T-helper 17 cell (primary cell): ENCODE measurements around the gene ECM2. TPM values are rescaled to one million over a fixed set of nuclear protein-coding genes. Genes with fewer than 3 reads are reported as not detected.

Experiments used
- ATAC-seq: fragments of 150-1000 bp; cut with Tn5 transposase; 2 replicates; pipeline ENCODE4 v1.10.0; 2021; ENCODE audit warnings: mild to moderate bottlenecking, moderate library complexity
- DNase-seq, 3 donors: peaks; one replicate each; pipeline versions ENCODE4 v3.0.0 to v3.0.0-alpha.2; 2020 to 2021
- H3K9me3 ChIP-seq: one replicate; pipeline ENCODE4 v1.7.0; 2013; ENCODE audit warnings: low read length, mild to moderate bottlenecking; ENCODE audit not compliant: control insufficient read depth, poor library complexity, severe bottlenecking
- H3K27ac Mint-ChIP-seq: one replicate; pipeline ENCODE4 v1.8.0; 2022; ENCODE audit warnings: mild to moderate bottlenecking, moderate library complexity, mixed read lengths
- H3K27me3 Mint-ChIP-seq: one replicate; pipeline ENCODE4 v1.8.0; 2022; ENCODE audit warnings: mixed read lengths
- H3K36me3 Mint-ChIP-seq: one replicate; pipeline ENCODE4 v1.8.0; 2022; ENCODE audit warnings: low read depth, mixed read lengths
- H3K4me1 Mint-ChIP-seq: one replicate; pipeline ENCODE4 v1.8.0; 2022; ENCODE audit warnings: mild to moderate bottlenecking, mixed read lengths
- H3K4me3 Mint-ChIP-seq: one replicate; pipeline ENCODE4 v1.8.0; 2022; ENCODE audit warnings: mild to moderate bottlenecking, moderate library complexity, mixed read lengths
- total RNA-seq, 4 donors: library from RNA in 2 of 4; stranded (reverse) in 2 of 4; gene quantifications; one replicate each; pipeline ENCODE4 v1.2.3 and lab custom pipeline; 2022 to 2026

Gene ECM2
- total RNA-seq, 2 donors from 2014 or later = not detected

- no peaks in the 10 kb centered on the region for H3K4me1 Mint-ChIP-seq
- no peaks in the 10 kb centered on the region for H3K9me3 ChIP-seq
- DNase-seq (no peak), ATAC-seq (no peak)
- H3K4me3 Mint-ChIP-seq = no peak overlapping the region
- no peaks in the 10 kb centered on the region for H3K36me3 Mint-ChIP-seq
- H3K27ac Mint-ChIP-seq = no peak overlapping the region
- no peaks in the 10 kb centered on the region for H3K27me3 Mint-ChIP-seq
Measured at GRCh38 chr9:92520837-92521236, 15.0 kb downstream of the ECM2 start.

DNA sequence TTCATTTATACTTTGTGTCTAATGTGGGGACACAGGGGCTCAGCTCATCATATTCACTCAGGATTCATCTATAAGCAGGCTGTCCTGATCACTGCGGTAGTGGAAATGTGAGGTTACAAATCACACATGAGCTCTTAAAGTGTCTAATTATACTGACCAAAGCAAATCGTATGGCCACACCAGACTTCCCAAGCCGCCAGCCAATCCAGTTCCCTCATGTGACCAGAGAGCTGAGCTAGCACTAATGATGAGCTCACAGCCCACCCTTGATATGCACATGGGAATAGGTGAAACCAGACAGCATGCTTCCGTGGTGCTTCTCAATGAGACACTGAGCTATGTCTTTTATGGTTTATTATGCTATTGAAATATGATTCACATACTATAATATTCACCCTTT is 17.6 kb downstream of the ECM2 start:
- no peak for ATAC-seq
- no peak for DNase-seq
- H3K4me1 Mint-ChIP-seq = peaks cover 4% of the 10 kb centered on the region
- H3K27ac Mint-ChIP-seq = no peak overlapping the region
- peaks cover 2% of the 10 kb centered on the region for H3K36me3 Mint-ChIP-seq
- H3K9me3 ChIP-seq = no peaks in the 10 kb centered on the region
- no peak overlapping the region for H3K4me3 Mint-ChIP-seq
- no peaks in the 10 kb centered on the region for H3K27me3 Mint-ChIP-seq

- DNase-seq (no peak), ATAC-seq (no peak)
- no peaks in the 10 kb centered on the region for H3K9me3 ChIP-seq
- Mint-ChIP-seq H3K36me3 (peaks cover 2% of the 10 kb centered on the region), H3K27me3 (no peaks in the 10 kb centered on the region), H3K4me3 (no peak overlapping the region), H3K4me1 (peaks cover 4% of the 10 kb centered on the region), H3K27ac (no peak overlapping the region)
Measured at GRCh38 chr9:92517046-92517445, 18.7 kb downstream of the ECM2 start.

DNA sequence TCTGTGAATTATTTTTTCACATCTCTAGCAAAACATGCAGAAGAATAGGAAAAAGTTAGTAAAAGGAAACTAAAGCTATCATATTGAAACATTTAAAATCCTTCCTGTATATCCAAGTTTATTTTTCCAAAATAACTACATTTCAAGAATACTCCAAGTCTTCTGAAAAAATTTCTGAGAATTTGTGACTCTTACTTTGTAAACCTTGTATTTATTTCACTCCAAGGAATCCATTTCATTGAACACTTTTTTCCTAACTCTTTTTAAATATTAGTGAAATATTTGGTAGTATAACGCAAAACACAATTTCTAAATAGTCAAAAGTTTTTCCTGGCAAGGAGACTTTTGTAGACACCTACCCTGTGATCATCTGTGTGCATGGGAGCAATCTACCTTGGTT is 19.3 kb downstream of the ECM2 start:
- H3K4me1 Mint-ChIP-seq = peaks cover 4% of the 10 kb centered on the region
- no peak for ATAC-seq
- H3K4me3 Mint-ChIP-seq = no peak overlapping the region
- H3K27ac Mint-ChIP-seq = no peak overlapping the region
- no peaks in the 10 kb centered on the region for H3K27me3 Mint-ChIP-seq
- no peak for DNase-seq
- no peaks in the 10 kb centered on the region for H3K9me3 ChIP-seq
- H3K36me3 Mint-ChIP-seq = peaks cover 2% of the 10 kb centered on the region

GRCh38 chr9:92514635-92515034 is 21.2 kb downstream of the ECM2 start:
- no peaks in the 10 kb centered on the region for H3K9me3 ChIP-seq
- H3K27ac Mint-ChIP-seq = no peak overlapping the region
- H3K4me1 Mint-ChIP-seq = peaks cover 4% of the 10 kb centered on the region
- no peak for DNase-seq
- peaks cover 4% of the 10 kb centered on the region for H3K36me3 Mint-ChIP-seq
- no peak overlapping the region for H3K4me3 Mint-ChIP-seq
- ATAC-seq = no peak
- no peaks in the 10 kb centered on the region for H3K27me3 Mint-ChIP-seq

GRCh38 chr9:92513349-92513748 is 22.4 kb downstream of the ECM2 start:
- no peaks in the 10 kb centered on the region for H3K9me3 ChIP-seq
- ATAC-seq = no peak
- H3K27ac Mint-ChIP-seq = no peak overlapping the region
- H3K4me3 Mint-ChIP-seq = no peak overlapping the region
- DNase-seq = no peak
- peaks cover 4% of the 10 kb centered on the region for H3K4me1 Mint-ChIP-seq
- peaks cover 4% of the 10 kb centered on the region for H3K36me3 Mint-ChIP-seq
- no peaks in the 10 kb centered on the region for H3K27me3 Mint-ChIP-seq

GRCh38 chr9:92512622-92513021 is 23.2 kb downstream of the ECM2 start:
- no peaks in the 10 kb centered on the region for H3K27me3 Mint-ChIP-seq
- ATAC-seq = no peak
- H3K4me3 Mint-ChIP-seq = no peak overlapping the region
- peaks cover 7% of the 10 kb centered on the region for H3K4me1 Mint-ChIP-seq
- H3K27ac Mint-ChIP-seq = no peak overlapping the region
- peaks cover 4% of the 10 kb centered on the region for H3K36me3 Mint-ChIP-seq
- DNase-seq = no peak
- no peaks in the 10 kb centered on the region for H3K9me3 ChIP-seq

GRCh38 chr9:92510747-92511146 is 25.0 kb downstream of the ECM2 start:
- H3K4me3 Mint-ChIP-seq = no peak overlapping the region
- ATAC-seq = no peak
- no peak for DNase-seq
- H3K27me3 Mint-ChIP-seq = no peaks in the 10 kb centered on the region
- H3K27ac Mint-ChIP-seq = no peak overlapping the region
- H3K9me3 ChIP-seq = no peaks in the 10 kb centered on the region
- peaks cover 9% of the 10 kb centered on the region for H3K4me1 Mint-ChIP-seq
- H3K36me3 Mint-ChIP-seq = peaks cover 4% of the 10 kb centered on the region

DNA sequence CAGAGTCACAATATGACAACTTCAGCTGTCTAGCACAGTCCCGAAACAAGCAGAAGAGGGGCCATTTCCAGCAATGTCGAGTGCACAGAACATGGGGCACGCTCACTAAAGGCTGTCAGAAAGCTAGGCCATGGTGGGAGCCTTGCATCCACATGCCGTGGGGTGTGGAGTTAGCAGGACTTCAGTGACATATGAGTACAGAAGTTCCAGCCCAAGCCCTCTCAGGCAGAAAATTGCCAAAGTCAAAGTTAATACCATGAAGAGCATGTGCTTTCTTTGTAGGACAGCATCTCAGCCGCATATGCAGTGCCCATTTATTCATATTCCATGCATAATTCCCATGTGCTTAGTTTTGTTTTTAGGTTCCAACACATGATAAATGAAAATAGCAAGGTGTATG is 26.7 kb downstream of the ECM2 start:
- DNase-seq = no peak
- no peaks in the 10 kb centered on the region for H3K9me3 ChIP-seq
- no peak overlapping the region for H3K4me3 Mint-ChIP-seq
- H3K36me3 Mint-ChIP-seq = peaks cover 2% of the 10 kb centered on the region
- peaks cover 6% of the 10 kb centered on the region for H3K4me1 Mint-ChIP-seq
- no peak for ATAC-seq
- H3K27me3 Mint-ChIP-seq = no peaks in the 10 kb centered on the region
- H3K27ac Mint-ChIP-seq = no peak overlapping the region

DNA sequence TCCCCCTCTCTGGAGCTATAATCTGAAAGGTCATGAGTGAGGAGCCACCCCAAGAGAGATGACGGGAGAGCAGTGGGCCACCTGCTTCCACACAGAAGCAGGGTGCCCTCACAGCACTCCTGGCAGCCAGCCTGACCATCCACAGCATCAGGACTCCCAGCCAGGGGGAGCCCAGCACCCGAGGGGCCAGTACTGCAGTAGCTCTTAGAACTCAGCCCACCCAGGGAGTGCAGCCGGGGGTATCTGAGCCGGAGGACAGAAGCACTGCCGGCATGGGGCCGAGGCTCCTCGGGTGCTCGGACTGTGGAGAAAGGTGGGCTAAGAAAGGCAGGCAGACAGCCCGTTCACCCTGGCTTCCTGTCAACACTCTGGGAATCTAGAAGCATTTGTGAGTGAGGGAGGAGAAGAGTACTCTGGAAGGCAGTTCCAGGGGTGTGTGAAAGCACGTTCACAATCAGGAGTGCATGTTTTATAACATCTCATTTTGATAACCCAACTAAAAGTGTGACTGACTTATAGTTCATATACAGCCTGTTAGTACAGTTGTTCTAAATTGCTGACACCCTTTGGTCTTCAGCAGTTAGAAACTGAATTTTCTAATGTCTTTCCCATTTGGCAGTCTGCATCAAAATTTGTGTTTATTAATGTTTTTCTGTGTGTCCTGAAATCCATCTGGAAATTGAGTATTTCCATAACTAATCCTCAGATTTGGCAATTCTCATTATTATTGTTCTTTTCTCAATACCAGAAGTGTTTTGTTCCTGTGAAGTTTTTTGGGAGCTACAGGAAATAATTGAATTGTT is 27.6 kb downstream of the ECM2 start:
- no peaks in the 10 kb centered on the region for H3K27me3 Mint-ChIP-seq
- H3K9me3 ChIP-seq = no peaks in the 10 kb centered on the region
- no peak overlapping the region for H3K4me3 Mint-ChIP-seq
- DNase-seq = no peak
- H3K27ac Mint-ChIP-seq = no peak overlapping the region
- no peak for ATAC-seq
- H3K36me3 Mint-ChIP-seq = peaks cover 2% of the 10 kb centered on the region
- H3K4me1 Mint-ChIP-seq = peaks cover 6% of the 10 kb centered on the region

GRCh38 chr9:92507496-92507895 is 28.3 kb downstream of the ECM2 start:
- H3K4me1 Mint-ChIP-seq = peaks cover 6% of the 10 kb centered on the region

DNA sequence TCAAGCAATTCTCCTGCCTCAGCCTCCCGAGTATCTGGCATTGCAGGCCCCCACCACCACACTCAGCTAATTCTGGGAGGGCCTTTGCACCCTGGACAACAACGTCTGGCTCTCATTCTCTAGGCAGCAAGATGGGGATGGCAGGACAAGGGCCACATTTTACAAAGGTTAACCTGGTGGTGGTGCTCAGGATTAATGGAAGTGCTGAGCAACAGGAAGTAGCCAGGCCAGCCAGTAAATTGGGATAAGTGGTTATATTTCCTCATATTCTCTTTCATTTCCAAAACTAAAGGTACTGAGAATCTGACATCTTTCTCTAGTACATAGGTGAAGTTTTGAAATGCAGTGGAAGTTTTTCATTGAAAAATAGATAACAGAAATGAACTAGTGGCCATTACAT is 28.8 kb downstream of the ECM2 start:
- Mint-ChIP-seq H3K4me3 (no peak overlapping the region), H3K27ac (no peak overlapping the region), H3K36me3 (peaks cover 2% of the 10 kb centered on the region), H3K27me3 (no peaks in the 10 kb centered on the region), H3K4me1 (peaks cover 6% of the 10 kb centered on the region)
- no peaks in the 10 kb centered on the region for H3K9me3 ChIP-seq
- ATAC-seq (no peak), DNase-seq (no peak)

More at GRCh38 chr9:92507496-92507895, 28.3 kb downstream of the ECM2 start:
- H3K9me3 ChIP-seq = no peaks in the 10 kb centered on the region
- ATAC-seq (no peak), DNase-seq (no peak)
- peaks cover 2% of the 10 kb centered on the region for H3K36me3 Mint-ChIP-seq
- H3K27ac Mint-ChIP-seq = no peak overlapping the region
- no peaks in the 10 kb centered on the region for H3K27me3 Mint-ChIP-seq
- no peak overlapping the region for H3K4me3 Mint-ChIP-seq

DNA sequence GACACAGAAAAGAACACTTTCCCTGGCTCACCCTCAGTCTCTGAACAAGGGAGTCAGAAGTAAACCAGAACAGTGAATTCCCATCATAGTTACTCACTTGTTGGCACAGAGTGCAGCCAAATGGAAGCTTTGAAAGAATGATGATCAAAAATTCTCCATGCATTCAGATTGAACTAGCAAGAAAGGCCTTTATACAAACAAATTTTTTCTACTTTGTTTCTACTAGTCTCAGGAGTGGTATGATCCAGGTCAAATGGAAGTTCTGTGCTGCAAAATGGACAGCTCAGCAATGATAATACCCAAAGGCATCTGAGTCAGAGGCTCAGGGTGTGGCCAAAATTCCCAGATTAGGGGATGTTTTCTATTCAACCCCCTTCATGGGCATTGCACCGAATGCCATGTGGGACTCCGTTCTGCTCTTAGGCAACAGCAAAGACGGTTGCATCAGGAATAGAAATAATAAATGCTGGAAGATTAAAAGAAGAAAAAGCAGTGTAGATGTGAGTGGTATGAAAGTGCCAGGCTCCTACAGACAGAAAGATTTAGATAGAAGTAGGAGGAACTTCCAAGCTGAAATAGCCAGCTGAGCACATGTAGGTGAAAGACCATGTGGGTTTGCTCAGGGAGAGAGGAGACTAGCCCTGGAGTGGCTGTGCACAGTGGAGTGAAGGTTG is 29.5 kb downstream of the ECM2 start:
- Mint-ChIP-seq H3K4me1 (peaks cover 6% of the 10 kb centered on the region), H3K27me3 (no peaks in the 10 kb centered on the region), H3K36me3 (peaks cover under 1% of the 10 kb centered on the region), H3K27ac (no peak overlapping the region), H3K4me3 (no peak overlapping the region)
- no peak for DNase-seq
- H3K9me3 ChIP-seq = no peaks in the 10 kb centered on the region
- no peak for ATAC-seq

DNA sequence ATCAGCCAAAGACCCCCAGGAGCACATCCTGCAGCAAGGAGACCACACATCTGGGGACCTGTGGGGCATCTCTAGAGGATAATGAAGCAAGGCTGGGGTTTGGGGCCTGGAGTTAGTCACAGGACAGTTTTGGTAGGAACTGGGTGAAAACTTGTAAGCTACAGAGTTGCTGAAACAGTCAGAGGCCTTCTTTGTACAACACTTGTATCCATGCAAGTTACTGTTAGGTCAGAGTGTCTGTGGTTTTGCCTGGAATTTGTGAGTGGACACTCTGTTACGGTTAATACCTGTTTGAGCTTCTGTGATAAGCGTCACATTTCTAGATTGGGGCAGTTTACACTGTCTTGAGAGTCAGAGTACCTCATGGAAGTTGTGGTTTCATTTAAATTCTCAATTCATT is 30.9 kb downstream of the ECM2 start:
- no peak for DNase-seq
- no peak for ATAC-seq
- H3K27ac Mint-ChIP-seq = no peak overlapping the region
- H3K9me3 ChIP-seq = no peaks in the 10 kb centered on the region
- H3K36me3 Mint-ChIP-seq = peaks cover 2% of the 10 kb centered on the region
- no peak overlapping the region for H3K4me3 Mint-ChIP-seq
- peaks cover 6% of the 10 kb centered on the region for H3K4me1 Mint-ChIP-seq
- H3K27me3 Mint-ChIP-seq = no peaks in the 10 kb centered on the region
